ENCODE data around the gene PTPRB. TPM values are rescaled to one million over a fixed set of nuclear protein-coding genes. Genes with fewer than 3 reads are reported as not detected.
"Not testable (repeated sequence)": the region's sequence is repeated elsewhere in the genome, so short reads cannot be mapped to it uniquely, and the experiment has no call there.

The PTPRB gene
- polyA plus RNA-seq, 3 donors, result not detected

DNA sequence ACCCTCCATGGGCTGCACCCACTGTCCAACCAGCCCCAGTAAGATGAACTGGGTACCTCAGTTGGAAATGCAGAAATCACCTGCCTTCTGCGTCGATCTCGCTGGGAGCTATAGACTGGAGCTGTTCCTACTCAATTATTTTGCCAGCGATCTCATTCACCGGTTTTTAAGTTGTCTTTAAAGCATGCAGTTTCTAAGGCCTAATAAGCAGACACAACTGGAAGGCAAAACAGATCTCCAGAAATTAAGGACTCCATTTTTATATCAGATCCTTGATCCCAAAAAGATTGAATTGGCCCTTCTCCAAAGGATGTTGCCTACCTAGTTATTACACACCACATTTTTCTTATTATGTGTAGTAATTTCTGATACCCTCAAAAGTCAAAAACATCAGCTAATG is 139.7 kb downstream of the PTPRB start:
- Histone ChIP-seq H3K9me3 (replicated peaks in 1 of 2; ENCODE audit: control insufficient read depth in 1 of 2, insufficient read depth in 1 of 2, low read length in 2 of 2) (peaks cover 6 to 16% of the 10 kb centered on the region in 2 donors), H3K27me3 (ENCODE audit: control insufficient read depth in 2 of 2, insufficient read depth in 2 of 2, low read length in 2 of 2) (no peaks in the 10 kb centered on the region), H3K36me3 (replicated peaks in 1 of 2; ENCODE audit: control insufficient read depth in 1 of 2, insufficient read depth in 2 of 2, low read length in 2 of 2) (no peaks in the 10 kb centered on the region), H2AFZ (ENCODE audit: insufficient read depth, low read depth, low read length, poor library complexity, severe bottlenecking) (no peak overlapping the region), H3K4me3 (replicated peaks in 1 of 3; ENCODE audit: low read depth in 2 of 3, low read length in 3 of 3) (no peak overlapping the region), H3K4me1 (ENCODE audit: control insufficient read depth in 1 of 2, insufficient read depth in 2 of 2, low read length in 2 of 2) (no peaks in the 10 kb centered on the region), H3K27ac (ENCODE audit: low read depth in 1 of 2, low read length in 2 of 2) (no peak overlapping the region), H3K9ac (ENCODE audit: insufficient read depth, low read length, poor library complexity, severe bottlenecking) (no peak overlapping the region), H3K79me2 (ENCODE audit: insufficient read depth, low read length) (no peaks in the 10 kb centered on the region), H4K20me1 (ENCODE audit: insufficient read depth, low read length) (no peaks in the 10 kb centered on the region), H3K4me2 (replicated peaks; ENCODE audit: extremely low read depth, low read length, poor library complexity, severe bottlenecking) (no peak overlapping the region)
- Mint-ChIP-seq H3K9me3 (peaks cover 7 to 32% (median 26%) of the 10 kb centered on the region in 7 donors), H3K4me1 (peaks cover 2% of the 10 kb centered on the region), H3K4me3 (no peak overlapping the region), H3K27me3 (ENCODE audit: low read depth in 3 of 3) (peaks cover 0 to 4% (median 2%) of the 10 kb centered on the region in 3 donors), H3K27ac (no peak overlapping the region), H3K36me3 (no peaks in the 10 kb centered on the region)
- DNase-seq, result no peak
- TF ChIP-seq, protein P1, sequence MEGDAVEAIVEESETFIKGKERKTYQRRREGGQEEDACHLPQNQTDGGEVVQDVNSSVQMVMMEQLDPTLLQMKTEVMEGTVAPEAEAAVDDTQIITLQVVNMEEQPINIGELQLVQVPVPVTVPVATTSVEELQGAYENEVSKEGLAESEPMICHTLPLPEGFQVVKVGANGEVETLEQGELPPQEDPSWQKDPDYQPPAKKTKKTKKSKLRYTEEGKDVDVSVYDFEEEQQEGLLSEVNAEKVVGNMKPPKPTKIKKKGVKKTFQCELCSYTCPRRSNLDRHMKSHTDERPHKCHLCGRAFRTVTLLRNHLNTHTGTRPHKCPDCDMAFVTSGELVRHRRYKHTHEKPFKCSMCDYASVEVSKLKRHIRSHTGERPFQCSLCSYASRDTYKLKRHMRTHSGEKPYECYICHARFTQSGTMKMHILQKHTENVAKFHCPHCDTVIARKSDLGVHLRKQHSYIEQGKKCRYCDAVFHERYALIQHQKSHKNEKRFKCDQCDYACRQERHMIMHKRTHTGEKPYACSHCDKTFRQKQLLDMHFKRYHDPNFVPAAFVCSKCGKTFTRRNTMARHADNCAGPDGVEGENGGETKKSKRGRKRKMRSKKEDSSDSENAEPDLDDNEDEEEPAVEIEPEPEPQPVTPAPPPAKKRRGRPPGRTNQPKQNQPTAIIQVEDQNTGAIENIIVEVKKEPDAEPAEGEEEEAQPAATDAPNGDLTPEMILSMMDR (IDR thresholded peaks at IDR 0.05), result no peak
- 92% methylated on average over 5 of the region's 5 CpGs for WGBS (ENCODE audit: insufficient coverage)
- intact Hi-C loops (cut with micrococcal nuclease), result no loop called here

DNA sequence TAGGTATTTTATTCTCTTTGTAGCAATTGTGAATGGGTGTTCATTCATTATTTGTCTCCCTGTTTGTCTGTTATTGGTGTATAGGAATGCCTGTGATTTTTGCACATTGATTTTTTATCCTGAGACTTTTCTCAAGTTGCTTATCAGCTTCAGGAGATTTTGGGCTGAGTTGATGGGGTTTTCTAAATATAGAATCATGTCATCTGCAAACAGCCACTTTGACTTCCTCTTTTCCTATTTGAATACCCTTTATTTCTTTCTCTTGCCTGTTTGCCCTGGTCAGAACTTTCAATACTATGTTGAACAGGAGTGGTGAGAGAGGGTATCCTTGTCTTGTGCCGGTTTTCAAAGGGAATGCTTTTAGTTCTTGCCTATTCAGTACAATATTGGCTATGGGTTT is 144.3 kb downstream of the PTPRB start:
- H2AFZ ChIP-seq (ENCODE audit: insufficient read depth, low read depth, low read length, poor library complexity, severe bottlenecking); H3K36me3 ChIP-seq (replicated peaks in 1 of 2; ENCODE audit: control insufficient read depth in 1 of 2, insufficient read depth in 2 of 2, low read length in 2 of 2); H3K4me3 ChIP-seq (replicated peaks in 1 of 3; ENCODE audit: low read depth in 2 of 3, low read length in 3 of 3); DNase-seq; H3K4me2 ChIP-seq (replicated peaks; ENCODE audit: extremely low read depth, low read length, poor library complexity, severe bottlenecking); H3K9ac ChIP-seq (ENCODE audit: insufficient read depth, low read length, poor library complexity, severe bottlenecking); H3K36me3 Mint-ChIP-seq; H3K79me2 ChIP-seq (ENCODE audit: insufficient read depth, low read length); H3K4me3 Mint-ChIP-seq; H3K27me3 ChIP-seq (ENCODE audit: control insufficient read depth in 2 of 2, insufficient read depth in 2 of 2, low read length in 2 of 2); H3K27me3 Mint-ChIP-seq (ENCODE audit: low read depth in 3 of 3); H4K20me1 ChIP-seq (ENCODE audit: insufficient read depth, low read length); H3K27ac ChIP-seq (ENCODE audit: low read depth in 1 of 2, low read length in 2 of 2); H3K27ac Mint-ChIP-seq; H3K4me1 Mint-ChIP-seq; H3K4me1 ChIP-seq (ENCODE audit: control insufficient read depth in 1 of 2, insufficient read depth in 2 of 2, low read length in 2 of 2); intact Hi-C loops (cut with micrococcal nuclease): not testable (repeated sequence)
- peaks cover 0 to 12% of the 10 kb centered on the region in 2 donors for H3K9me3 ChIP-seq (replicated peaks in 1 of 2; ENCODE audit: control insufficient read depth in 1 of 2, insufficient read depth in 1 of 2, low read length in 2 of 2)
- peaks cover 2 to 28% (median 20%) of the 10 kb centered on the region in 7 donors for H3K9me3 Mint-ChIP-seq
- no CpG with 5 or more reads among the region's 1 CpG for WGBS (ENCODE audit: insufficient coverage)

DNA sequence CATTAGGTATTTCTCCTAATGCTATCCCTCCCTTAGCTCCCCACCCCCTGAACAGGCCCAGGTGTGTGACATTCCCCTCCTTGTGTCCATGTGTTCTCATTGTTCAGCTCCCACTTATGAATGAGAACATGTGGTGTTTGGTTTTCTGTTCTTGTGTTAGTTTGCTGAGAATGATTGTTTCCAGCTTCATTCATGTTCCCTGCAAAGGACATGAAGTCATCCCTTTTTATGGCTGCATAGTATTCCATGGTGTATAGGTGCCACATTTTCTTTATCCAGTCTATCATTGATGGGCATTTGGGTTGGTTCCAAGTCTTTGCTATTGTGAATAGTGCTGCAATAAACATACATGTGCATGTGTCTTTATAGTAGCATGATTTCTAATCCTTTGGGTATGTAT is 146.3 kb downstream of the PTPRB start:
- H3K4me3 Mint-ChIP-seq; H3K9me3 ChIP-seq (replicated peaks in 1 of 2; ENCODE audit: control insufficient read depth in 1 of 2, insufficient read depth in 1 of 2, low read length in 2 of 2); H3K9ac ChIP-seq (ENCODE audit: insufficient read depth, low read length, poor library complexity, severe bottlenecking); H3K36me3 ChIP-seq (replicated peaks in 1 of 2; ENCODE audit: control insufficient read depth in 1 of 2, insufficient read depth in 2 of 2, low read length in 2 of 2); H3K4me1 ChIP-seq (ENCODE audit: control insufficient read depth in 1 of 2, insufficient read depth in 2 of 2, low read length in 2 of 2); H3K4me1 Mint-ChIP-seq; H2AFZ ChIP-seq (ENCODE audit: insufficient read depth, low read depth, low read length, poor library complexity, severe bottlenecking); H3K27me3 ChIP-seq (ENCODE audit: control insufficient read depth in 2 of 2, insufficient read depth in 2 of 2, low read length in 2 of 2); H3K4me2 ChIP-seq (replicated peaks; ENCODE audit: extremely low read depth, low read length, poor library complexity, severe bottlenecking); H3K36me3 Mint-ChIP-seq; DNase-seq; H3K27ac ChIP-seq (ENCODE audit: low read depth in 1 of 2, low read length in 2 of 2); H4K20me1 ChIP-seq (ENCODE audit: insufficient read depth, low read length); H3K27ac Mint-ChIP-seq; H3K27me3 Mint-ChIP-seq (ENCODE audit: low read depth in 3 of 3); H3K79me2 ChIP-seq (ENCODE audit: insufficient read depth, low read length); intact Hi-C loops (cut with micrococcal nuclease); H3K4me3 ChIP-seq (replicated peaks in 1 of 3; ENCODE audit: low read depth in 2 of 3, low read length in 3 of 3): not testable (repeated sequence)
- H3K9me3 Mint-ChIP-seq, result peaks cover 3 to 19% (median 12%) of the 10 kb centered on the region in 7 donors
